Gastroesophageal sphincter (tissue), 3 donors: ENCODE measurements around the gene TLE6.
A peak's percentile ranks its signal among the peaks of the same experiment; 100 is the strongest.

ENCODE experiments used
- CTCF ChIP-seq, 4 experiments: fragments of 200-600 bp in 2 of 4; fragments of 450-650 bp in 2 of 4; sonication (generic) in 1 of 4; IDR thresholded peaks; one replicate each; pipeline ENCODE4 v1.5.1; 2017 to 2019; ENCODE audit warnings: antibody characterized with exemption in 4 of 4, mild to moderate bottlenecking in 2 of 4, moderate library complexity in 2 of 4
- EP300 ChIP-seq: sonication (generic); formaldehyde crosslinking; IDR thresholded peaks from one replicate; pipeline ENCODE4 v1.6.1; 2017; ENCODE audit warnings: antibody characterized with exemption, mild to moderate bottlenecking
- POLR2AphosphoS5 ChIP-seq: sonication (generic); formaldehyde crosslinking; IDR thresholded peaks from one replicate; pipeline ENCODE4 v1.6.1; 2017; ENCODE audit warnings: antibody characterized with exemption

GRCh38 chr19:2982983-2983350 lies 5.6 kb downstream of the TLE6 start:
- TF ChIP-seq POLR2AphosphoS5 (peak; percentile 91), EP300 (no peak), CTCF (IDR thresholded peaks at IDR 0.05) (peak in 1 of 4 experiments; percentile 3)
